D721Med (cell line): ENCODE results near the gene TGM3.

ENCODE experiments used
- DNase-seq: peaks from one replicate; pipeline ENCODE4 v3.0.0; 2011; ENCODE audit warnings: low spot score; ENCODE audit not compliant: insufficient read length
- FAIRE-seq: peaks from 2 replicates; lab custom pipeline; 2011; peaks lifted over from hg19 to GRCh38; lab: Jason Lieb, UNC
- TF ChIP-seq, protein P1 (sequence below): IDR thresholded peaks from 2 replicates; pipeline ENCODE4 v1.5.1; 2012; ENCODE audit warnings: mild to moderate bottlenecking, control low read depth; ENCODE audit not compliant: insufficient read depth; ENCODE audit errors: missing control alignments

The TGM3 gene

DNA sequence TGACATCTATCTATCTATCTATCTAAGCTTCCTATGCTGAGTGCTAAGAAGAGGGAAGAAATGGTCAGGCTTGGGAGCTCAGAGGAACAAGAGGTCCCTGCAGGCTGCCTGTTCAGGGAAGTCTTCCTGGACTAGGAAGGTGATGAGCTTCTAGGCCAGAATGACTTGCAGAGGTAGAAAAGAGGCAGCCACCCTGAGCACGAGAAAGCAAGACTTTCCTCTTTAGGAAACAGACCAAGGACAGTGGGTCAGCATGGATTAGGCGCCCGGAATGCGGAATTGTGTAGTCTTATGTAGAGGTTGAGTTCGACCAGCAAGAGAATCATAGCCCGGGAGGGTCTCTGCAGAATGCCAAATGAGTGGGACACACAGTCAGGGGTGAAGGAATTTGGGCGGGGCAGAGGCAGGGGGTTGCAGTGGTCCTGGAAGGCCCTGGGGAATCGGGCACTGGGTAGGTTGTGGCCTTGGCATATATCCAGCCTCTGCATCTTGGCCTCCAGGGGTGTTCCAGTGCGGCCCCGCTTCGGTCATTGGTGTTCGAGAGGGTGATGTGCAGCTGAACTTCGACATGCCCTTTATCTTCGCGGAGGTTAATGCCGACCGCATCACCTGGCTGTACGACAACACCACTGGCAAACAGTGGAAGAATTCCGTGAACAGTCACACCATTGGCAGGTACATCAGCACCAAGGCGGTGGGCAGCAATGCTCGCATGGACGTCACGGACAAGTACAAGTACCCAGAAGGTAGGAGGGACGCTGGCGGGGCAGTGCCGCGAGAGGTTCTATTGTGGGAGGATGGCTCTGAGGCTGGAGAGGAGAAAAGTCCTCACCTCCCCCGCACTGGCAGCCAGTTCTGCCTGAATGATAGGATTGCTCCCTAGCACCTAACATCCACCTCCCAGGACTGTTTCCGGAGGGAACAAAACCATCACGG is 32.1 kb downstream of the TGM3 start:
- no peak for DNase-seq
- TF ChIP-seq, protein P1, sequence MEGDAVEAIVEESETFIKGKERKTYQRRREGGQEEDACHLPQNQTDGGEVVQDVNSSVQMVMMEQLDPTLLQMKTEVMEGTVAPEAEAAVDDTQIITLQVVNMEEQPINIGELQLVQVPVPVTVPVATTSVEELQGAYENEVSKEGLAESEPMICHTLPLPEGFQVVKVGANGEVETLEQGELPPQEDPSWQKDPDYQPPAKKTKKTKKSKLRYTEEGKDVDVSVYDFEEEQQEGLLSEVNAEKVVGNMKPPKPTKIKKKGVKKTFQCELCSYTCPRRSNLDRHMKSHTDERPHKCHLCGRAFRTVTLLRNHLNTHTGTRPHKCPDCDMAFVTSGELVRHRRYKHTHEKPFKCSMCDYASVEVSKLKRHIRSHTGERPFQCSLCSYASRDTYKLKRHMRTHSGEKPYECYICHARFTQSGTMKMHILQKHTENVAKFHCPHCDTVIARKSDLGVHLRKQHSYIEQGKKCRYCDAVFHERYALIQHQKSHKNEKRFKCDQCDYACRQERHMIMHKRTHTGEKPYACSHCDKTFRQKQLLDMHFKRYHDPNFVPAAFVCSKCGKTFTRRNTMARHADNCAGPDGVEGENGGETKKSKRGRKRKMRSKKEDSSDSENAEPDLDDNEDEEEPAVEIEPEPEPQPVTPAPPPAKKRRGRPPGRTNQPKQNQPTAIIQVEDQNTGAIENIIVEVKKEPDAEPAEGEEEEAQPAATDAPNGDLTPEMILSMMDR: no peak
- no peak for FAIRE-seq

DNA sequence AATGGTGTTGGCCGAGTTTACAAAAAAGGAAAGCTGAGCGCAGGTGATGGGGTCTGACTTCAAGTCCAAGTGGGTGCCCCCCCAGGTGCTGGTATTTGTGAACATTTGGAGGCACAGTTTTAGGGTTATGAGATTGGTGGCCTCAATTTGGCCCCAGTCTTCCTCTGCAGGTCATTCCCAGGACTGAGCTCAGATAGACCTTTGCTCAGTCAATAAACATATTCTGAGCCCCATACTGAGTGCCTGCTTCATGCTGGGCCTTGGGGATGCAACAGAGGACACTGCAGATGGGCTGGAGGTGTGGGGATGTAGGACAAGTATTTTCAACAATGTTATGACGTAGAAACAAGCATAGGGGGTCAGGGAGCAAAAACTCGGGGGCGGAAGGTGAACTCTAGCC is 33.5 kb downstream of the TGM3 start:
- no peak for FAIRE-seq
- no peak for DNase-seq
- TF ChIP-seq, protein P1: no peak

DNA sequence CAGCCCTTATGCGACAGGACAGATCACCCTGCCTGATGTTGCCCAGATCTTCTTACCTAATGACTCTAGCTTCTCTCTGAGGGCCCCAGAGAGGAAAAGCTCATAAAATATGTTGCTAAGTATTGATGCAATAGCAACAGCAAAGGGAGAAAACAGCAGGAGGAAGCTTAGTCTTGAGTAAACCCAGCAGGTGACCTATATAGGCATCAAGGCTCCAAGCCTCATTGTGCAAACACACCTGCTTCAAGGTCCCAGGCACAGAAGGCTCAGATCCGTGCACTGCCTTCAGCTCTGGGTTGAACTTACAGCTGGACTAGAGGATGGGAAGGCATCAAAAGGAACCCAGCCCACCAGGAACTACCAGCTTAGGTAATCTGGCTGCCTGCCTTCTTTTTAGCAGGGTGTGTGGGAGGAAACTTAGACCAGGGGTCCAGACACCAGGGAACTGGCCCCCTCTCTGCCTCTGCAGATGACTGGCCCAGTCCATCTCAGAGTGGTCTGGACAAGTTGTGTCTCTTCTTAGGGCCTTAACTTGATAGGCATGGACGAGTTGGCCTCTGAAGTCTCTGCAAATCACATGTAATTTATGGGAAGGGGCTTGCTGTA is 34.4 kb downstream of the TGM3 start:
- FAIRE-seq (no peak), DNase-seq (no peak)
- TF ChIP-seq, protein P1: no peak

DNA sequence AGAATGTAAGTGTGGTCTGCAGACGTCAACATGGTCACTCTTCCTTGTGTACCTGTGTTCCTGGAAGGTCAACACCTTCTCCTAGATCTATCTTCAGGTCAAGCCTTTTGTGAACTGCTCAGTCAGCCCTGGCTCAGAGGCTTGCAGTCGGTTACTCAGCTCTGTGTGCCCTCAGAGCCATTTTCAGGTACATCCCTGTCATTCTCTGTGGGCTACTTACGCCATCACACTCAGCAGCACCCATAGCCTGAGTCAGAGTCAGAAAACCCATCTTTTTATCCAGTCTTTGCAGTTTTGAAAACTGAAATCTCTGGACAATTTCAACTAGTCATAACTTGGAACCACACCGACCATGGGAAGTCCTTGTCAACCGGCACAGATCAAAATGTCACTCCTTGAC is 35.3 kb downstream of the TGM3 start:
- TF ChIP-seq, protein P1: no peak
- DNase-seq (no peak), FAIRE-seq (no peak)

DNA sequence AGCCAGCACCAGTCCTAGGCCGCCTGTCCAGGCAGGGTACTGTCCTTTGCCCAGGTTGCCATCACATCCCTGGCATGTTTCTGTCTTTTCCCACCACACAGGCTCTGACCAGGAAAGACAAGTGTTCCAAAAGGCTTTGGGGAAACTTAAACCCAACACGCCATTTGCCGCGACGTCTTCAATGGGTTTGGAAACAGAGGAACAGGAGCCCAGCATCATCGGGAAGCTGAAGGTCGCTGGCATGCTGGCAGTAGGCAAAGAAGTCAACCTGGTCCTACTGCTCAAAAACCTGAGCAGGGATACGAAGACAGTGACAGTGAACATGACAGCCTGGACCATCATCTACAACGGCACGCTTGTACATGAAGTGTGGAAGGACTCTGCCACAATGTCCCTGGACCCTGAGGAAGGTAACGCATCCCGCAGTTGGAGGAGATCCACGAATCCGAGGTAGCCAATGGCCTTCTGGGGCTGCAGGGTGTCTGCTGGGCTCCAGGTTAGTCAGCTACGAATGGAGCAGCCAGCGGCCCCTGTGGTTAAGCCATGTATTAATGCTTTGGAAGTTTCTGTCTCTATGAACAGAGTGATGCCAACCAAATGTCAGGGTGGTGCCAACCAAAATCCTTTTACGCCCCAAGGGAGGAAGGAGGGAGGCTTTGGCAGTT is 36.2 kb downstream of the TGM3 start:
- TF ChIP-seq, protein P1: no peak
- no peak for DNase-seq
- no peak for FAIRE-seq

DNA sequence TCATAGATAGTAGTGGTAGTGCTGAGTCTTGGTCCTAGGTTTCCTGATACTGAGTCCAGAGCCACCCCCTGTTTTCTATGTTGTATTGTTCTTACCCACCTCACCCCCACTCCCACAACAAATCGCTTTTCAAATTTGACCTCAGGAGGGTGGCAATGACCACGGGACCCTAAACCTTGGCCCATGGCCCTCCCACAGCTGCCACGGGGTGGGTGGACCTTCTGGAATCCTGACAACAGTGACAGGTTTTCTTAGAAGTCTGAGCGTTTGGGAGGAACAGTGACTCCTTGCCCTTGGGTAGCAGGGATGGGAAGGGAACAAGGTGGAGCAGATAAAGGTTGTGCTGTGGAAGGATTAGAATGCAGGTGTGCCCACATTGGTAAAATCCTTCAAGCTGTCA is 36.9 kb downstream of the TGM3 start:
- DNase-seq (no peak), FAIRE-seq (no peak)
- TF ChIP-seq, protein P1: no peak
